ENCODE measurements around the gene CHIT1. TPM values are rescaled to one million over a fixed set of nuclear protein-coding genes. Genes with fewer than 3 reads are reported as not detected.
"Not testable (repeated sequence)": the region's sequence is repeated elsewhere in the genome, so short reads cannot be mapped to it uniquely, and the experiment has no call there.

The CHIT1 gene
- total RNA-seq, 4 donors from 2014 or later: 0.67 to 4.1 TPM; not detected in 2

GRCh38 chr1:203267912-203268311 lies 38.4 kb upstream of the CHIT1 start:
- peaks cover 0 to 14% (median 0%) of the 10 kb centered on the region in 4 donors for H3K4me1 ChIP-seq
- no peaks in the 10 kb centered on the region for H3K36me3 ChIP-seq
- DNase-seq: no peak
- H3K27me3 ChIP-seq: no peaks in the 10 kb centered on the region
- H3K9me3 ChIP-seq: no peaks in the 10 kb centered on the region
- H3K4me3 ChIP-seq: peak overlapping the region; percentile 44 to 60 (median 55)
- TF ChIP-seq POLR2A (IDR thresholded peaks at IDR 0.05) (no peak), CTCF (IDR thresholded peaks at IDR 0.05) (no peak)
- H3K27ac ChIP-seq: peak overlapping the region in 3 of 4 donors; percentile 67 to 83 (median 82)

- Histone ChIP-seq H3K27ac (peak overlapping the region; percentile 67 to 83 (median 76)), H3K4me3 (peak overlapping the region; percentile 44 to 60 (median 55)), H3K36me3 (no peaks in the 10 kb centered on the region), H3K27me3 (no peaks in the 10 kb centered on the region), H3K4me1 (peaks cover 0 to 9% (median 0%) of the 10 kb centered on the region in 4 donors), H3K9me3 (no peaks in the 10 kb centered on the region)
- peak; percentile 82 to 95 (median 87) for DNase-seq
- TF ChIP-seq CTCF (IDR thresholded peaks at IDR 0.05): peak; percentile 78 to 97 (median 96)
- TF ChIP-seq POLR2A (IDR thresholded peaks at IDR 0.05): peak in 1 of 2 donors; percentile 12
These were observed 37.9 kb upstream of the CHIT1 start for GRCh38 chr1:203267347-203267846.

GRCh38 chr1:203266140-203266539 lies 36.7 kb upstream of the CHIT1 start:
- H3K36me3 ChIP-seq, H3K4me3 ChIP-seq, DNase-seq: not testable (repeated sequence)

GRCh38 chr1:203265541-203265940 lies 36.1 kb upstream of the CHIT1 start:
- Histone ChIP-seq H3K4me3 (no peak overlapping the region), H3K27me3 (no peaks in the 10 kb centered on the region), H3K36me3 (no peaks in the 10 kb centered on the region), H3K4me1 (peaks cover 0 to 9% (median 0%) of the 10 kb centered on the region in 4 donors), H3K27ac (no peak overlapping the region), H3K9me3 (no peaks in the 10 kb centered on the region)
- no peak for TF ChIP-seq CTCF (IDR thresholded peaks at IDR 0.05)
- no peak for TF ChIP-seq POLR2A (IDR thresholded peaks at IDR 0.05)
- DNase-seq: no peak

More at GRCh38 chr1:203266140-203266539, 36.7 kb upstream of the CHIT1 start:
- H3K27ac ChIP-seq, H3K9me3 ChIP-seq, H3K27me3 ChIP-seq, H3K4me1 ChIP-seq: not testable (repeated sequence)

- Histone ChIP-seq H3K27ac (no peak overlapping the region), H3K36me3 (no peaks in the 10 kb centered on the region), H3K4me3 (no peak overlapping the region), H3K9me3 (no peaks in the 10 kb centered on the region), H3K27me3 (no peaks in the 10 kb centered on the region), H3K4me1 (peaks cover 0 to 9% (median 0%) of the 10 kb centered on the region in 4 donors)
- TF ChIP-seq CTCF (IDR thresholded peaks at IDR 0.05) (no peak), POLR2A (IDR thresholded peaks at IDR 0.05) (no peak)
- DNase-seq: no peak
These were observed 34.6 kb upstream of the CHIT1 start for GRCh38 chr1:203264052-203264501.

GRCh38 chr1:203263496-203263895 lies 34.0 kb upstream of the CHIT1 start:
- Histone ChIP-seq H3K27ac (no peak overlapping the region), H3K4me1 (peaks cover 0 to 5% (median 0%) of the 10 kb centered on the region in 4 donors), H3K9me3 (no peaks in the 10 kb centered on the region), H3K36me3 (no peaks in the 10 kb centered on the region), H3K4me3 (no peak overlapping the region), H3K27me3 (no peaks in the 10 kb centered on the region)
- no peak for DNase-seq
- TF ChIP-seq POLR2A (IDR thresholded peaks at IDR 0.05): no peak
- no peak for TF ChIP-seq CTCF (IDR thresholded peaks at IDR 0.05)

- not testable (repeated sequence) for H3K36me3 ChIP-seq, H3K4me3 ChIP-seq, DNase-seq, H3K27ac ChIP-seq, H3K27me3 ChIP-seq, H3K4me1 ChIP-seq, H3K9me3 ChIP-seq
These were observed 27.2 kb upstream of the CHIT1 start for GRCh38 chr1:203256636-203257035.

- not testable (repeated sequence) for H3K36me3 ChIP-seq, H3K4me3 ChIP-seq, H3K9me3 ChIP-seq, H3K27me3 ChIP-seq, H3K27ac ChIP-seq, DNase-seq, H3K4me1 ChIP-seq
These were observed 25.3 kb upstream of the CHIT1 start for GRCh38 chr1:203254782-203255181.
